ENCODE data around the gene TINAGL1. TPM values are rescaled to one million over a fixed set of nuclear protein-coding genes. Genes with fewer than 3 reads are reported as not detected.

The TINAGL1 gene
- total and polyA plus RNA-seq, 3 experiments from 2014 or later, result not detected

DNA sequence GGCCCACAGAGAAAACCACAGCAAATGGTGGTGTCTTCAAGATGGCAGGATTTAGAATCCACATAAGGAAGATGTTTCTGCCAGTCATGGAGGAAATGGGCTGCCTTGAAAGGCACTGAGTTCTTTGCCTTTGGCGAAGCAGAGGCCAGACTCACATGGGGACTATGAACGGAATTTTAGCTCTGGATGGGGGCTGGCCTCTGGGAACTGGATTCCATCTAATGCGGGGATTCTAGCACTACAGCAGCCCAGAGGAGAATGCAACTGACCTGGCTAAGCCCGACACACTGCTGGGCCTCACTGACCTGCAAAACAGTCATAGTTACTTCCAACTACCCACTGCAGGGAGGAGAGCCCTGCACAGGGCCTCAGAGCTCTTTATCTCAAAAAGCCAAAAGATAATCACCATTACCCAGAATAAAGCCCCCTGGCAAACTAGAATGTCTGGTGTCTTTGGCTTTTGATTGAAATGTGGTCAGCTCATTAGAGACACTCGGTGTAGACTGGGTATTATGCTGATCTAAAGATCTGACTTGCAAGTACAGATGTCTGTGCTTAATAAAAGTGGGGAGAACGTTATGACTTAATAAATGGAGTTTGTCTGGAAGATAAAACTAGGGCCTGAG, 52.7 kb downstream of the TINAGL1 start:
- ChIA-PET CTCF (interaction anchor here (0.8 to 1.0 kb wide), 3 partner anchors 10 to 116 kb away, joined by 3 to 4 read pairs (median 3); no protein-coding TSS in a partner anchor), POLR2A (interaction anchor here (0.5 kb wide), 1 partner anchor 16 kb away, joined by 4 read pairs; the partner anchor contains the start of gene PEF1)
- Mint-ChIP-seq H3K9me3 (no peaks in the 10 kb centered on the region), H3K36me3 (peaks cover 0 to 87% (median 14%) of the 10 kb centered on the region in 3 donors), H3K27ac (peak overlapping the region in 1 of 8 donors; percentile 10), H3K4me1 (peaks cover 6 to 9% (median 7%) of the 10 kb centered on the region in 3 donors), H3K27me3 (no peaks in the 10 kb centered on the region), H3K4me3 (no peak overlapping the region)
- H3K4me3 ChIP-seq (ENCODE audit: low read length), result no peak overlapping the region
- H3K4me1 ChIP-seq (ENCODE audit: insufficient read depth, low read length), result no peaks in the 10 kb centered on the region
- H3K27me3 ChIP-seq (ENCODE audit: insufficient read depth, low read length, poor library complexity, severe bottlenecking), result no peaks in the 10 kb centered on the region
- DNase-seq, result no peak
- H3K27ac ChIP-seq (ENCODE audit: low read depth, low read length), result no peak overlapping the region
- no peaks in the 10 kb centered on the region for H3K9me3 ChIP-seq (ENCODE audit: low read length)
- H3K36me3 ChIP-seq (ENCODE audit: insufficient read depth, low read length), result peaks cover 43% of the 10 kb centered on the region

- POLR2A ChIA-PET, result no interaction called here
Observed at GRCh38 chr1:31632649-31633048, 56.3 kb downstream of the TINAGL1 start.

DNA sequence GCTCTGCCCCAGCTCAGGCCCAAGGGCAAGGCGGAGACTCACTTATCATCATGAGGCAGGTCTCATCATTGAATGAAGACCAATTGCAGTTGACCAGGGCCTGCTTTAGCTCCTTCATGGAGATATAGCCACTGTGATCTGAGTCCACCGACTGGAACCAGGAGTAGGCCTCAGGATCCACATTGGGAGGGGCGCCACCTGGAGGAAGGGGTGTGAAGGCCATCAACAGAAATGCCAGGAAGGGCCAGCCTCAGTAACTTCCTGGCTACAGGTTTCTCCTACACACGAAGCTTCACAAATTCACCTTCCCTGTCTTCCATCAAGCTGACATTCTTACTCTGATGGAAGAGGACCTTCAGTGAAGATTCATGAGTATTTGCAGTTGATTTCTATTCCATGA, 56.8 kb downstream of the TINAGL1 start:
- Mint-ChIP-seq H3K27ac (peak overlapping the region in 2 of 8 donors; percentile 27 to 69), H3K9me3 (no peaks in the 10 kb centered on the region), H3K27me3 (no peaks in the 10 kb centered on the region), H3K4me1 (peaks cover 0 to 23% (median 0%) of the 10 kb centered on the region in 3 donors), H3K36me3 (peaks cover 0 to 77% (median 11%) of the 10 kb centered on the region in 3 donors), H3K4me3 (no peak overlapping the region)
- no peaks in the 10 kb centered on the region for H3K9me3 ChIP-seq (ENCODE audit: low read length)
- ChIA-PET POLR2A (no interaction called here), CTCF (no interaction called here)
- no peak for DNase-seq
- H3K4me1 ChIP-seq (ENCODE audit: insufficient read depth, low read length), result no peaks in the 10 kb centered on the region
- H3K4me3 ChIP-seq (ENCODE audit: low read length), result no peak overlapping the region
- peaks cover 44% of the 10 kb centered on the region for H3K36me3 ChIP-seq (ENCODE audit: insufficient read depth, low read length)
- H3K27me3 ChIP-seq (ENCODE audit: insufficient read depth, low read length, poor library complexity, severe bottlenecking), result no peaks in the 10 kb centered on the region
- no peak overlapping the region for H3K27ac ChIP-seq (ENCODE audit: low read depth, low read length)

More at GRCh38 chr1:31632649-31633048, 56.3 kb downstream of the TINAGL1 start:
- H3K27me3 Mint-ChIP-seq, result no peaks in the 10 kb centered on the region
- CTCF ChIA-PET, result no interaction called here
- Histone ChIP-seq H3K27me3 (ENCODE audit: insufficient read depth, low read length, poor library complexity, severe bottlenecking) (no peaks in the 10 kb centered on the region), H3K9me3 (ENCODE audit: low read length) (no peaks in the 10 kb centered on the region), H3K27ac (ENCODE audit: low read depth, low read length) (no peak overlapping the region), H3K4me1 (ENCODE audit: insufficient read depth, low read length) (no peaks in the 10 kb centered on the region), H3K36me3 (ENCODE audit: insufficient read depth, low read length) (peaks cover 48% of the 10 kb centered on the region), H3K4me3 (ENCODE audit: low read length) (no peak overlapping the region)
- no peaks in the 10 kb centered on the region for H3K9me3 Mint-ChIP-seq
- peaks cover 0 to 19% (median 0%) of the 10 kb centered on the region in 3 donors for H3K4me1 Mint-ChIP-seq
- no peak overlapping the region for H3K4me3 Mint-ChIP-seq
- peak overlapping the region in 2 of 8 donors; percentile 27 to 69 for H3K27ac Mint-ChIP-seq
- DNase-seq, result no peak
- peaks cover 0 to 82% (median 14%) of the 10 kb centered on the region in 3 donors for H3K36me3 Mint-ChIP-seq

Other genes with a start within 250 kb of the TINAGL1 start
- gene FABP3, start 203.4 kb upstream of the TINAGL1 start, total RNA-seq, result not detected
- not detected for gene FABP3, start 203.4 kb upstream of the TINAGL1 start, polyA plus RNA-seq
- under 1 TPM; 0.11 to 0.31 TPM for gene SERINC2, start 163.3 kb upstream of the TINAGL1 start, total RNA-seq
- not detected for gene SERINC2, start 163.3 kb upstream of the TINAGL1 start, polyA plus RNA-seq
- not detected for gene HCRTR1, start 41.2 kb downstream of the TINAGL1 start, total RNA-seq
- not detected for gene HCRTR1, start 41.2 kb downstream of the TINAGL1 start, polyA plus RNA-seq
- gene PEF1, start 68.4 kb downstream of the TINAGL1 start, total RNA-seq, result 10 to 100 TPM; 67.9 to 69.9 TPM
- 98.9 TPM for gene PEF1, start 68.4 kb downstream of the TINAGL1 start, polyA plus RNA-seq
- gene COL16A1, start 127.5 kb downstream of the TINAGL1 start, total RNA-seq, result under 1 TPM in 1 of 2 experiments, not detected in 1; 0.85 TPM
- gene COL16A1, start 127.5 kb downstream of the TINAGL1 start, polyA plus RNA-seq, result not detected
- gene ADGRB2, start 187.8 kb downstream of the TINAGL1 start, total RNA-seq, result under 1 TPM; 0.35 to 0.57 TPM
- gene ADGRB2, start 187.8 kb downstream of the TINAGL1 start, polyA plus RNA-seq, result 0.24 TPM
- under 1 TPM in 1 of 2 experiments, not detected in 1; 0.18 TPM for gene SPOCD1, start 239.5 kb downstream of the TINAGL1 start, total RNA-seq
- gene SPOCD1, start 239.5 kb downstream of the TINAGL1 start, polyA plus RNA-seq, result not detected

Data from CD8-positive, alpha-beta memory T cell (primary cell).